Natural killer cell (primary cell): Measurements from ENCODE around the gene YPEL2. TPM values are rescaled to one million over a fixed set of nuclear protein-coding genes. Genes with fewer than 3 reads are reported as not detected.

Source experiments
- ATAC-seq, 3 donors: fragments of 150-1000 bp in 2 of 3; fragments of 200-7000 bp in 1 of 3; cut with Tn5 transposase; 1 replicate in 1 of 3; 2 replicates in 2 of 3; pipeline ENCODE4 v1.10.0; 2021; ENCODE audit warnings: mild to moderate bottlenecking in 2 of 3, moderate library complexity in 2 of 3
- DNase-seq, 2 donors: peaks; one replicate each; pipeline versions ENCODE4 v3.0.0 to v3.0.0-alpha.2; 2013 to 2021; ENCODE audit warnings: mixed read lengths in 1 of 2
- H3K27ac ChIP-seq: one replicate; pipeline ENCODE4 v1.5.1; 2013; ENCODE audit warnings: mild to moderate bottlenecking, low read length
- H3K27me3 ChIP-seq: one replicate; pipeline ENCODE4 v1.6.1; 2013; ENCODE audit warnings: low read length; ENCODE audit not compliant: control insufficient read depth, insufficient read depth
- H3K36me3 ChIP-seq: one replicate; pipeline ENCODE4 v1.6.1; 2013; ENCODE audit warnings: low read length; ENCODE audit not compliant: control insufficient read depth, insufficient read depth
- H3K4me1 ChIP-seq: one replicate; pipeline ENCODE4 v1.6.1; 2013; ENCODE audit warnings: low read length; ENCODE audit not compliant: control insufficient read depth, insufficient read depth
- H3K4me3 ChIP-seq: one replicate; pipeline ENCODE4 v1.5.1; 2013; ENCODE audit warnings: low read length
- H3K9me3 ChIP-seq: one replicate; pipeline ENCODE4 v1.6.1; 2013; ENCODE audit warnings: low read length; ENCODE audit not compliant: control insufficient read depth, insufficient read depth
- H3K27ac Mint-ChIP-seq, 2 donors: one replicate each; pipeline ENCODE4 v1.8.0; 2022; ENCODE audit warnings: mild to moderate bottlenecking in 2 of 2, mixed read lengths in 2 of 2, moderate library complexity in 1 of 2
- H3K27me3 Mint-ChIP-seq, 2 donors: one replicate each; pipeline ENCODE4 v1.8.0; 2022; ENCODE audit warnings: low read depth in 2 of 2, mixed read lengths in 2 of 2
- H3K36me3 Mint-ChIP-seq: one replicate; pipeline ENCODE4 v1.8.0; 2022; ENCODE audit warnings: mixed read lengths
- H3K4me1 Mint-ChIP-seq, 2 donors: one replicate each; pipeline ENCODE4 v1.8.0; 2022; ENCODE audit warnings: mixed read lengths in 2 of 2
- H3K4me3 Mint-ChIP-seq: one replicate; pipeline ENCODE4 v1.8.0; 2022; ENCODE audit warnings: mild to moderate bottlenecking, moderate library complexity, mixed read lengths
- H3K9me3 Mint-ChIP-seq, 2 donors: one replicate each; pipeline ENCODE4 v1.8.0; 2022; ENCODE audit warnings: mixed read lengths in 2 of 2
- CTCF ChIP-seq: fragments of 200-600 bp; IDR thresholded peaks from one replicate; pipeline ENCODE4 v1.8.0; 2022; ENCODE audit warnings: antibody characterized with exemption
- WGBS: methylation state at CpG from one replicate; pipeline ENCODE4 v1.1.7; 2013; ENCODE audit warnings: missing lambda C conversion rate; ENCODE audit not compliant: insufficient coverage; 5-methylcytosine and 5-hydroxymethylcytosine counted together
- intact Hi-C: fragments of 100-400 bp; cut with micrococcal nuclease; formaldehyde crosslinking; loops from one replicate; pipeline ENCODE4 v1.14.2; 2022
- total RNA-seq, 4 donors: library from RNA; stranded (reverse); fragments of 120-200 nt in 1 of 4; gene quantifications; one replicate each; pipeline versions ENCODE4 v1.2.3 to v1.2.4, GENCODE V29; 2013 to 2022

Gene YPEL2
- total RNA-seq, 3 donors from 2014 or later (not counting 1 experiment from before 2014, with no cell fraction given), result 30.5 to 35.6 (median 33.5) TPM

- H3K27me3 ChIP-seq, result no peaks in the 10 kb centered on the region
- Mint-ChIP-seq H3K27ac (no peak overlapping the region), H3K4me1 (no peaks in the 10 kb centered on the region), H3K9me3 (no peaks in the 10 kb centered on the region), H3K27me3 (no peaks in the 10 kb centered on the region), H3K36me3 (no peaks in the 10 kb centered on the region), H3K4me3 (no peak overlapping the region)
- no peak for TF ChIP-seq CTCF
- H3K27ac ChIP-seq, result no peak overlapping the region
- ATAC-seq (no peak), DNase-seq (no peak)
- no peaks in the 10 kb centered on the region for H3K4me1 ChIP-seq
- H3K9me3 ChIP-seq, result no peaks in the 10 kb centered on the region
- WGBS, result 97% methylated on average over 14 of the region's 15 CpGs
- H3K4me3 ChIP-seq, result no peak overlapping the region
- intact Hi-C loops, result no loop called here
- H3K36me3 ChIP-seq, result peaks cover 7% of the 10 kb centered on the region
Observed at GRCh38 chr17:59397316-59398073, 66.0 kb downstream of the YPEL2 start.

DNA sequence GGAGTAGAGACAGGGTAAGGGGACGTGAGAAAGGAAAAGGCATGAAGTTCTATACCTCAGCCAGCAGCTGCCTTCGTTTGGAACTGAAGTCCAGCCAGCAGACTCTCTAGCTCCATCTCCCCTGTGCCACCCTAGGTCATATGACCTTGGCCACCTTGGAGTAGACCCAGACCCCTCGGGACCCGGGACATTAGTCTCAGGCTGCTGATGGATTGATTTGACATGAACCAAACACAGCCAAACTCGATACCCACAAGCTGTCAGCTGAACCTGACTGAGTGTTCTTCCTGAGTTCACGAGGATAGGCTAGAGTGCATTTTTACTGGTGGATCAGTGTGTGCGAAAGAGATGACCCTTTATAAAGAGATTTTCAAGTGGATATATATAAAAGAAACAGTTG is 68.5 kb downstream of the YPEL2 start:
- Histone ChIP-seq H3K27me3 (no peaks in the 10 kb centered on the region), H3K9me3 (no peaks in the 10 kb centered on the region), H3K4me3 (no peak overlapping the region), H3K27ac (no peak overlapping the region), H3K36me3 (peaks cover 7% of the 10 kb centered on the region), H3K4me1 (no peaks in the 10 kb centered on the region)
- intact Hi-C loops, result no loop called here
- Mint-ChIP-seq H3K27me3 (no peaks in the 10 kb centered on the region), H3K9me3 (no peaks in the 10 kb centered on the region), H3K4me1 (no peaks in the 10 kb centered on the region), H3K36me3 (no peaks in the 10 kb centered on the region), H3K27ac (no peak overlapping the region), H3K4me3 (no peak overlapping the region)
- DNase-seq, result no peak
- TF ChIP-seq CTCF, result no peak
- 90% methylated on average over 6 of the region's 7 CpGs for WGBS
- ATAC-seq, result no peak

GRCh38 chr17:59400858-59401257 is 69.4 kb downstream of the YPEL2 start:
- H3K4me1 Mint-ChIP-seq, result no peaks in the 10 kb centered on the region
- H3K36me3 ChIP-seq, result peaks cover 2% of the 10 kb centered on the region
- no peak overlapping the region for H3K4me3 ChIP-seq
- no peak overlapping the region for H3K27ac ChIP-seq
- no peaks in the 10 kb centered on the region for H3K4me1 ChIP-seq
- no peaks in the 10 kb centered on the region for H3K36me3 Mint-ChIP-seq
- H3K27me3 ChIP-seq, result no peaks in the 10 kb centered on the region
- no peak overlapping the region for H3K4me3 Mint-ChIP-seq
- no peaks in the 10 kb centered on the region for H3K27me3 Mint-ChIP-seq
- 100% methylated on average over 3 of the region's 5 CpGs for WGBS
- DNase-seq, result no peak
- H3K9me3 ChIP-seq, result no peaks in the 10 kb centered on the region
- ATAC-seq, result no peak
- H3K27ac Mint-ChIP-seq, result no peak overlapping the region
- intact Hi-C loops, result no loop called here
- no peaks in the 10 kb centered on the region for H3K9me3 Mint-ChIP-seq
- no peak for TF ChIP-seq CTCF

DNA sequence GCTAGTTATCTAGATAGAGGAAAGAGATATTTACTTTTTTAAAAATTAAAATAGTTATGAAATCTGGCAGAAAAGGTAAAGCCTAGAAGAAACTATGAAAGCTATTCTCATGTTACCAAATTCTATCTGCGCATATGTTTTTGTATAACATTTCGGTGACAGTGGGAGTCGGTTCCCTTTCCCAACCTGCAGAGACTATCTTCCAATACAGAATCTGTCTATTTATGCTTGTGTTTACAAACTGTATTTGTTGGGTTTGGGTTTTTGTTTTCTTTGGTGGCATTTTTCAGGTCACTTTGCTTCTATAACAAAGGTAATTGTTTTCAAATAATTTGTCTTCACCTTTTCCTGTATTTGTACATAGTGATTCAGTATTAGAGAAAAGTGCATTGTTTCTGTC is 69.8 kb downstream of the YPEL2 start:
- intact Hi-C loops, result no loop called here
- Histone ChIP-seq H3K4me1 (no peaks in the 10 kb centered on the region), H3K27me3 (no peaks in the 10 kb centered on the region), H3K27ac (no peak overlapping the region), H3K36me3 (peaks cover 2% of the 10 kb centered on the region), H3K9me3 (no peaks in the 10 kb centered on the region), H3K4me3 (no peak overlapping the region)
- Mint-ChIP-seq H3K27me3 (no peaks in the 10 kb centered on the region), H3K4me3 (no peak overlapping the region), H3K27ac (no peak overlapping the region), H3K36me3 (no peaks in the 10 kb centered on the region), H3K4me1 (no peaks in the 10 kb centered on the region), H3K9me3 (no peaks in the 10 kb centered on the region)
- 100% methylated on average over 3 of the region's 3 CpGs for WGBS
- ATAC-seq (no peak), DNase-seq (no peak)
- TF ChIP-seq CTCF, result no peak
